GM23338 (cell line): ENCODE results near the gene EHF. TPM values are rescaled to one million over a fixed set of nuclear protein-coding genes. Genes with fewer than 3 reads are reported as not detected.

Experiments
- ATAC-seq: fragments of 200-7000 bp; cut with Tn5 transposase; 3 replicates; pipeline ENCODE4 v1.9.1; 2020
- DNase-seq: peaks from one replicate; pipeline ENCODE4 v3.0.0-alpha.2; 2015; ENCODE audit warnings: low spot score
- H2AFZ ChIP-seq: fragments of 200-600 bp; sonication (generic); 2 replicates; pipeline ENCODE4 v1.8.0; 2016; ENCODE audit warnings: antibody characterized with exemption, mild to moderate bottlenecking, moderate library complexity
- H3F3A ChIP-seq: fragments of 200-600 bp; sonication (generic); replicated peaks from 2 replicates; pipeline ENCODE4 v1.8.0; 2017; ENCODE audit warnings: antibody characterized with exemption, mixed run types, low read depth
- H3K27ac ChIP-seq: fragments of 200-600 bp; sonication (generic); 2 replicates; pipeline ENCODE4 v1.6.1; 2016; ENCODE audit warnings: low read depth
- H3K27me3 ChIP-seq: fragments of 200-600 bp; sonication (generic); 2 replicates; pipeline ENCODE4 v1.8.0; 2016; ENCODE audit warnings: mild to moderate bottlenecking, mixed run types, moderate library complexity; ENCODE audit not compliant: insufficient read depth
- H3K36me3 ChIP-seq: fragments of 200-600 bp; sonication (generic); 2 replicates; pipeline ENCODE4 v1.8.0; 2016; ENCODE audit warnings: mild to moderate bottlenecking; ENCODE audit not compliant: insufficient read depth
- H3K4me1 ChIP-seq: fragments of 200-600 bp; sonication (generic); 2 replicates; pipeline ENCODE4 v1.8.0; 2016; ENCODE audit warnings: mild to moderate bottlenecking, moderate library complexity; ENCODE audit not compliant: insufficient read depth
- H3K4me2 ChIP-seq: fragments of 200-600 bp; sonication (generic); 2 replicates; pipeline ENCODE4 v1.7.1; 2017; ENCODE audit warnings: mixed run types
- H3K4me3 ChIP-seq: fragments of 200-600 bp; sonication (generic); 2 replicates; pipeline ENCODE4 v1.6.1; 2016; ENCODE audit warnings: mixed run types
- H3K79me2 ChIP-seq: fragments of 200-600 bp; sonication (generic); replicated peaks from 2 replicates; pipeline ENCODE4 v1.8.0; 2017; ENCODE audit warnings: mild to moderate bottlenecking; ENCODE audit not compliant: insufficient read depth
- H3K9me2 ChIP-seq: fragments of 200-600 bp; sonication (generic); 2 replicates; pipeline ENCODE4 v1.8.0; 2017; ENCODE audit not compliant: insufficient read depth
- H4K20me1 ChIP-seq: fragments of 200-600 bp; sonication (generic); replicated peaks from 2 replicates; pipeline ENCODE4 v1.8.0; 2017; ENCODE audit warnings: mild to moderate bottlenecking; ENCODE audit not compliant: insufficient read depth
- H3K27ac Mint-ChIP-seq: 2 replicates; pipeline ENCODE4 v1.8.0; 2020; ENCODE audit warnings: inconsistent platforms, mild to moderate bottlenecking, moderate library complexity, mixed read lengths
- H3K27me3 Mint-ChIP-seq: 3 replicates; pipeline ENCODE4 v1.8.0; 2022; ENCODE audit warnings: low read depth, mild to moderate bottlenecking, moderate library complexity, mixed read lengths, inconsistent platforms; ENCODE audit not compliant: insufficient read depth, poor library complexity
- H3K36me3 Mint-ChIP-seq: 3 replicates; pipeline ENCODE4 v1.8.0; 2021; ENCODE audit warnings: low read depth, mild to moderate bottlenecking, inconsistent platforms, moderate library complexity, mixed read lengths
- H3K4me1 Mint-ChIP-seq: 3 replicates; pipeline ENCODE4 v1.8.0; 2020; ENCODE audit warnings: mild to moderate bottlenecking, inconsistent platforms, mixed read lengths
- H3K4me3 Mint-ChIP-seq: 3 replicates; pipeline ENCODE4 v1.8.0; 2021; ENCODE audit warnings: moderate library complexity, mild to moderate bottlenecking, inconsistent platforms, mixed read lengths
- H3K9me3 Mint-ChIP-seq: 3 replicates; pipeline ENCODE4 v1.8.0; 2020; ENCODE audit warnings: moderate library complexity, mild to moderate bottlenecking, inconsistent platforms, mixed read lengths
- CREB1 ChIP-seq: fragments of 250-450 bp; sonication (Bioruptor Pico); IDR thresholded peaks from 2 replicates; pipeline ENCODE4 v1.5.0; 2020; ENCODE audit warnings: low read depth, mild to moderate bottlenecking, moderate library complexity
- CTCF ChIP-seq, 2 experiments: fragments of 200-600 bp in 1 of 2; sonication (generic) in 1 of 2; conservative IDR thresholded peaks; 2 replicates each; pipeline versions ENCODE4 v1.5.1 to v1.6.1; 2016 to 2017; ENCODE audit warnings: antibody characterized with exemption in 2 of 2, low read depth in 2 of 2, mild to moderate bottlenecking in 2 of 2, moderate library complexity in 1 of 2
- ETS1 ChIP-seq: IDR thresholded peaks from 2 replicates; pipeline ENCODE4 v1.6.1; 2016; ENCODE audit warnings: antibody characterized with exemption
- EZH2 ChIP-seq: fragments of 200-600 bp; sonication (generic); IDR thresholded peaks from one replicate; pipeline ENCODE4 v1.8.0; 2017; ENCODE audit warnings: antibody characterized with exemption, mild to moderate bottlenecking, low read depth; ENCODE audit not compliant: unreplicated experiment
- EZH2phosphoT487 ChIP-seq: fragments of 200-600 bp; sonication (generic); IDR thresholded peaks from one replicate; pipeline ENCODE4 v1.8.1; 2018; ENCODE audit warnings: antibody characterized with exemption; ENCODE audit not compliant: unreplicated experiment
- JUNB ChIP-seq: IDR thresholded peaks from one replicate; pipeline ENCODE4 v1.6.1; 2016; ENCODE audit warnings: antibody characterized with exemption; ENCODE audit not compliant: unreplicated experiment
- NANOG ChIP-seq: IDR thresholded peaks from 2 replicates; pipeline ENCODE4 v1.6.1; 2016; ENCODE audit warnings: antibody characterized with exemption, borderline replicate concordance
- POLR2AphosphoS5 ChIP-seq: IDR thresholded peaks from 2 replicates; pipeline ENCODE4 v1.6.1; 2016; ENCODE audit warnings: antibody characterized with exemption, low read depth
- REST ChIP-seq: IDR thresholded peaks from one replicate; pipeline ENCODE4 v1.6.1; 2018; ENCODE audit warnings: antibody characterized with exemption; ENCODE audit not compliant: unreplicated experiment
- STAT1 ChIP-seq: IDR thresholded peaks from one replicate; pipeline ENCODE4 v1.6.1; 2016; ENCODE audit warnings: antibody characterized with exemption; ENCODE audit not compliant: unreplicated experiment
- ZNF114 ChIP-seq: fragments of 250-450 bp; sonication (Bioruptor Pico); IDR thresholded peaks from 2 replicates; pipeline ENCODE4 v1.5.0; 2020; ENCODE audit warnings: mild to moderate bottlenecking, moderate library complexity
- ZNF331 ChIP-seq: fragments of 250-450 bp; sonication (Bioruptor Pico); IDR thresholded peaks from 2 replicates; pipeline ENCODE4 v1.5.0; 2020; ENCODE audit warnings: low read depth, mild to moderate bottlenecking, moderate library complexity
- polyA plus RNA-seq: library from polyadenylated mRNA; unstranded; fragments of >200 nt; fragmentation: Nextera tagmentation; extraction: Ambion mirVana; gene quantifications from 2 replicates; pipeline ENCODE4 v1.2.1, GENCODE V29; 2016
- total RNA-seq: library from RNA; depleted of rRNA; stranded (reverse); fragments of >200 nt; shearing (Covaris generic); gene quantifications from 2 replicates; pipeline ENCODE4 v1.2.3, GENCODE V29; 2014

EHF gene
- total and polyA plus RNA-seq, 2 experiments from 2014 or later = not detected

- no peaks in the 10 kb centered on the region for H3K27me3 ChIP-seq
- no peak for TF ChIP-seq EZH2phosphoT487
- no peak for TF ChIP-seq JUNB
- TF ChIP-seq ZNF331 (CRISPR knock-in tag) = no peak
- TF ChIP-seq NANOG = no peak
- no peak for TF ChIP-seq REST
- TF ChIP-seq ZNF114 (CRISPR knock-in tag) = no peak
- no peak for TF ChIP-seq STAT1
- no peak for TF ChIP-seq POLR2AphosphoS5
- no peak overlapping the region for H3K4me3 ChIP-seq
- no peaks in the 10 kb centered on the region for H3K36me3 Mint-ChIP-seq
- H3F3A ChIP-seq = no peaks in the 10 kb centered on the region
- H3K4me1 Mint-ChIP-seq = peaks cover 4% of the 10 kb centered on the region; the same call in 2 of the 3 replicates
- H3K27ac ChIP-seq = no peak overlapping the region
- H3K79me2 ChIP-seq = no peaks in the 10 kb centered on the region
- H3K9me3 Mint-ChIP-seq = no peaks in the 10 kb centered on the region; the same call in 2 of the 3 replicates
- H3K4me2 ChIP-seq = no peak overlapping the region
- no peak overlapping the region for H3K4me3 Mint-ChIP-seq
- ATAC-seq = no peak
- H3K4me1 ChIP-seq = no peaks in the 10 kb centered on the region
- no peak overlapping the region for H2AFZ ChIP-seq
- DNase-seq = no peak
- no peaks in the 10 kb centered on the region for H4K20me1 ChIP-seq
- H3K27me3 Mint-ChIP-seq = peaks cover 3% of the 10 kb centered on the region
- H3K36me3 ChIP-seq = no peaks in the 10 kb centered on the region
- peaks cover 11% of the 10 kb centered on the region for H3K9me2 ChIP-seq
- H3K27ac Mint-ChIP-seq = no peak overlapping the region
These were observed 10.8 kb downstream of the EHF start for GRCh38 chr11:34631737-34632104.

GRCh38 chr11:34632105-34632791, 11.4 kb downstream of the EHF start:
- Histone ChIP-seq H3K27ac (no peak overlapping the region; the same call in 1 of the 2 replicates), H4K20me1 (no peaks in the 10 kb centered on the region), H3K4me3 (no peak overlapping the region), H3K9me2 (peaks cover 10% of the 10 kb centered on the region; the same call in 1 of the 2 replicates), H3K27me3 (no peaks in the 10 kb centered on the region), H3K4me2 (no peak overlapping the region), H2AFZ (no peak overlapping the region), H3K79me2 (no peaks in the 10 kb centered on the region), H3K4me1 (no peaks in the 10 kb centered on the region), H3F3A (no peaks in the 10 kb centered on the region), H3K36me3 (no peaks in the 10 kb centered on the region)
- Mint-ChIP-seq H3K27me3 (peaks cover 3% of the 10 kb centered on the region), H3K36me3 (no peaks in the 10 kb centered on the region), H3K9me3 (no peaks in the 10 kb centered on the region), H3K27ac (no peak overlapping the region), H3K4me3 (no peak overlapping the region), H3K4me1 (peaks cover 4% of the 10 kb centered on the region; the same call in 2 of the 3 replicates)
- DNase-seq (no peak), ATAC-seq (no peak)
- no peak for TF ChIP-seq EZH2
- TF ChIP-seq ZNF114 (CRISPR knock-in tag) = no peak
- no peak for TF ChIP-seq NANOG
- TF ChIP-seq JUNB = no peak
- no peak for TF ChIP-seq ETS1
- no peak for TF ChIP-seq EZH2phosphoT487
- TF ChIP-seq CTCF (conservative IDR thresholded peaks at IDR 0.05; ENCODE audit: low read depth in 2 of 2) = no peak
- TF ChIP-seq ZNF331 (CRISPR knock-in tag) = no peak
- TF ChIP-seq CREB1 (CRISPR knock-in tag) = no peak
- TF ChIP-seq POLR2AphosphoS5 = no peak
- no peak for TF ChIP-seq STAT1
